ENCODE data around the gene ADAMTS6. TPM values are rescaled to one million over a fixed set of nuclear protein-coding genes. Genes with fewer than 3 reads are reported as not detected.

The ADAMTS6 gene
- total RNA-seq, 6 experiments from 2014 or later: 23.1 to 29.9 (median 28.3) TPM

- Mint-ChIP-seq H3K27ac (no peak overlapping the region), H3K36me3 (ENCODE audit: low read depth) (peaks cover 18% of the 10 kb centered on the region), H3K4me1 (ENCODE audit: low read depth) (peaks cover 32% of the 10 kb centered on the region), H3K4me3 (peak overlapping the region; percentile 8; the same call in 1 of the 2 replicates), H3K9me3 (no peaks in the 10 kb centered on the region), H3K27me3 (ENCODE audit: insufficient read depth) (no peaks in the 10 kb centered on the region)
- no peak for TF ChIP-seq CTCF (IDR thresholded peaks at IDR 0.05)
- DNase-seq: no peak
Observed at GRCh38 chr5:65468633-65469032, 13.1 kb downstream of the ADAMTS6 start.

- H3K27me3 Mint-ChIP-seq (ENCODE audit: insufficient read depth): no peaks in the 10 kb centered on the region; the same call in none of the 2 replicates
- no peak overlapping the region for H3K4me3 Mint-ChIP-seq
- H3K27ac Mint-ChIP-seq: peak overlapping the region; percentile 30; the same call in 1 of the 2 replicates
- H3K9me3 Mint-ChIP-seq: no peaks in the 10 kb centered on the region
- DNase-seq: no peak
- peaks cover 9% of the 10 kb centered on the region for H3K4me1 Mint-ChIP-seq (ENCODE audit: low read depth)
- no peak for TF ChIP-seq CTCF (IDR thresholded peaks at IDR 0.05)
- peaks cover 10% of the 10 kb centered on the region; the same call in 1 of the 2 replicates for H3K36me3 Mint-ChIP-seq (ENCODE audit: low read depth)
Observed at GRCh38 chr5:65462139-65462705, 19.5 kb downstream of the ADAMTS6 start.

- peaks cover 10% of the 10 kb centered on the region; the same call in 1 of the 2 replicates for H3K36me3 Mint-ChIP-seq (ENCODE audit: low read depth)
- peaks cover 9% of the 10 kb centered on the region for H3K4me1 Mint-ChIP-seq (ENCODE audit: low read depth)
- H3K9me3 Mint-ChIP-seq: no peaks in the 10 kb centered on the region
- H3K27me3 Mint-ChIP-seq (ENCODE audit: insufficient read depth): no peaks in the 10 kb centered on the region; the same call in none of the 2 replicates
- no peak overlapping the region for H3K27ac Mint-ChIP-seq
- H3K4me3 Mint-ChIP-seq: no peak overlapping the region
- no peak for TF ChIP-seq CTCF (IDR thresholded peaks at IDR 0.05)
- DNase-seq: no peak
Observed at GRCh38 chr5:65461490-65461889, 20.2 kb downstream of the ADAMTS6 start.

GRCh38 chr5:65459995-65460394 lies 21.7 kb downstream of the ADAMTS6 start:
- no peak for DNase-seq
- Mint-ChIP-seq H3K4me1 (ENCODE audit: low read depth) (peaks cover 9% of the 10 kb centered on the region), H3K27me3 (ENCODE audit: insufficient read depth) (no peaks in the 10 kb centered on the region; the same call in none of the 2 replicates), H3K9me3 (no peaks in the 10 kb centered on the region), H3K4me3 (no peak overlapping the region), H3K27ac (no peak overlapping the region), H3K36me3 (ENCODE audit: low read depth) (peaks cover 12% of the 10 kb centered on the region)
- no peak for TF ChIP-seq CTCF (IDR thresholded peaks at IDR 0.05)

GRCh38 chr5:65455064-65455463 lies 26.7 kb downstream of the ADAMTS6 start:
- no peaks in the 10 kb centered on the region for H3K4me1 Mint-ChIP-seq (ENCODE audit: low read depth)
- no peak for TF ChIP-seq CTCF (IDR thresholded peaks at IDR 0.05)
- H3K27me3 Mint-ChIP-seq (ENCODE audit: insufficient read depth): no peaks in the 10 kb centered on the region; the same call in none of the 2 replicates
- no peak for DNase-seq
- no peak overlapping the region for H3K27ac Mint-ChIP-seq
- H3K9me3 Mint-ChIP-seq: no peaks in the 10 kb centered on the region
- no peak overlapping the region for H3K4me3 Mint-ChIP-seq
- H3K36me3 Mint-ChIP-seq (ENCODE audit: low read depth): peaks cover 29% of the 10 kb centered on the region

Measured in HFFc6 (cell line).